ENCODE measurements around the gene MCF2L2.

The MCF2L2 gene

GRCh38 chr3:183369627-183370026, 58.8 kb downstream of the MCF2L2 start:
- DNase-seq (ENCODE audit: low read depth in 2 of 2): no peak

- no peak for DNase-seq (ENCODE audit: low read depth in 2 of 2)
Observed at GRCh38 chr3:183369117-183369516, 59.3 kb downstream of the MCF2L2 start.

- DNase-seq (ENCODE audit: low read depth in 2 of 2): no peak
Observed at GRCh38 chr3:183360971-183361624, 67.3 kb downstream of the MCF2L2 start.

GRCh38 chr3:183359036-183359435, 69.4 kb downstream of the MCF2L2 start:
- no peak for DNase-seq (ENCODE audit: low read depth in 2 of 2)

GRCh38 chr3:183357564-183358079, 70.8 kb downstream of the MCF2L2 start:
- DNase-seq (ENCODE audit: low read depth in 2 of 2): no peak

- DNase-seq (ENCODE audit: low read depth in 2 of 2): no peak
Observed at GRCh38 chr3:183356920-183357319, 71.5 kb downstream of the MCF2L2 start.

- no peak for DNase-seq (ENCODE audit: low read depth in 2 of 2)
Observed at GRCh38 chr3:183354874-183355273, 73.5 kb downstream of the MCF2L2 start.

- no peak for DNase-seq (ENCODE audit: low read depth in 2 of 2)
Observed at GRCh38 chr3:183354325-183354831, 74.0 kb downstream of the MCF2L2 start.

GRCh38 chr3:183353421-183353820, 75.0 kb downstream of the MCF2L2 start:
- no peak for DNase-seq (ENCODE audit: low read depth in 2 of 2)

- no peak for DNase-seq (ENCODE audit: low read depth in 2 of 2)
Observed at GRCh38 chr3:183350164-183350563, 78.3 kb downstream of the MCF2L2 start.

GRCh38 chr3:183349421-183350157, 78.8 kb downstream of the MCF2L2 start:
- no peak for DNase-seq (ENCODE audit: low read depth in 2 of 2)

- DNase-seq (ENCODE audit: low read depth in 2 of 2): no peak
Observed at GRCh38 chr3:183342824-183343223, 85.6 kb downstream of the MCF2L2 start.

- no peak for DNase-seq (ENCODE audit: low read depth in 2 of 2)
Observed at GRCh38 chr3:183341545-183342288, 86.7 kb downstream of the MCF2L2 start.

GRCh38 chr3:183340222-183340621, 88.2 kb downstream of the MCF2L2 start:
- DNase-seq (ENCODE audit: low read depth in 2 of 2): no peak

GRCh38 chr3:183339461-183340086, 88.8 kb downstream of the MCF2L2 start:
- DNase-seq (ENCODE audit: low read depth in 2 of 2): no peak

GRCh38 chr3:183338520-183338919, 89.9 kb downstream of the MCF2L2 start:
- DNase-seq (ENCODE audit: low read depth in 2 of 2): no peak

GRCh38 chr3:183332487-183332886, 95.9 kb downstream of the MCF2L2 start:
- no peak for DNase-seq (ENCODE audit: low read depth in 2 of 2)

GRCh38 chr3:183331498-183331897, 96.9 kb downstream of the MCF2L2 start:
- no peak for DNase-seq (ENCODE audit: low read depth in 2 of 2)

GRCh38 chr3:183330881-183331280, 97.5 kb downstream of the MCF2L2 start:
- DNase-seq (ENCODE audit: low read depth in 2 of 2): no peak

GRCh38 chr3:183329543-183329942, 98.9 kb downstream of the MCF2L2 start:
- DNase-seq (ENCODE audit: low read depth in 2 of 2): no peak

GRCh38 chr3:183328823-183329222, 99.6 kb downstream of the MCF2L2 start:
- DNase-seq (ENCODE audit: low read depth in 2 of 2): no peak

GRCh38 chr3:183328164-183328563, 100.3 kb downstream of the MCF2L2 start:
- DNase-seq (ENCODE audit: low read depth in 2 of 2): no peak

All from stimulated activated CD4-positive, alpha-beta T cell treated with anti-CD3 and anti-CD28 coated beads, Interleukin-4, amount 100 ng/mL, for 48 hours (primary cell).